COR-L47 (cell line): ENCODE results near the gene FOXR1.
"Not testable (repeated sequence)": the region's sequence is repeated elsewhere in the genome, so short reads cannot be mapped to it uniquely, and the experiment has no call there.

ENCODE experiments used
- DNase-seq: peaks from one replicate; lab custom pipeline; 2025; lab: John Stamatoyannopoulos, UW

The FOXR1 gene

DNA sequence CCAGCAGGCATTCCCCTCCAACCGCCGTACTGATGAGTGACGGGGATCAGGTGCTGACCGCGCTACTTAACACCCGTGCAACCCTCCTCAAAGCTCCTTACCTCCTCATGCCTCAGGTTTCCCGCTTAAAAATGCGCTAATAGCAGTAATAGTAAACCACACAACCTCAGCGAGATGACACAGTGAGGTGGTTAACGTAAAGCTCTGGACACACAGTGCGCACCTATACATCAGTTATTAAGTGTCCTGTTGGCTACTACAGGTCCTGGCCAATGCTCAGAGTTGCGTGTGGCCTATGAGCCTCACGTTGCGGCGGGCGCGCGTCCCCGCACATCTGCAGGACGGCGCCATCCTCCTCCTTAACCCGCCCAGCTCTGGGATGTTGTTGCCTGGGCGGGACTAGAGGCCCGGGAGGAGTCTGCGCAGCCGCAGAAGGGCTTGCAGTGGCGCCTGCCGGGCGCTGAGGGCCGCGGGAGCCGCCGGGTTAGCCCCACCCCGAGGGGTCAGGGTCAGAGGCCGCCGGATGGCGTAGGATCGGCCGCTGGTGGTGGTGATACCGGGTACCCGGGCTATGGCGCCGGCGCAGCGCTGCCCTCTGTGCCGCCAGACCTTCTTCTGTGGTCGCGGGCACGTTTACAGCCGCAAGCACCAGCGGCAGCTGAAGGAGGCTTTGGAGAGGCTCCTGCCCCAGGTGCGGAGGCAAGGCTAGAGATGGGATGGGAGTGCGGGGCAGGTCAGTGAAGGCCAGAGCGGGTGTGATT, 26.2 kb downstream of the FOXR1 start, which contains the start of gene CENATAC:
TSS of gene CENATAC (plus strand) at position 512 of the 761 bp plus-strand sequence. CDS start at position 572, 60 bp downstream.
- DNase-seq, result peak; percentile 88

DNA sequence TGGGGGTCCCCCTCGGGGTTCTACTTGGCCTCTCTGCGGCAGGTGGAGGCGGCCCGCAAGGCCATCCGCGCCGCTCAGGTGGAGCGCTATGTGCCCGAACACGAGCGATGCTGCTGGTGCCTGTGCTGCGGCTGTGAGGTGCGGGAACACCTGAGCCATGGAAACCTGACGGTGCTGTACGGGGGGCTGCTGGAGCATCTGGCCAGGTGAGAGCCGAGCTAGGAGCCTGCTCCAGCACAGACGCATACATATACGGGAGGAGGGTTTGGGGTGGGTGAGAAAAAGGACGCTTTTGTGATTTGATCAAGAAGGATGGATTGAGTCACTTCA, 26.8 kb downstream of the FOXR1 start:
- no peak for DNase-seq

DNA sequence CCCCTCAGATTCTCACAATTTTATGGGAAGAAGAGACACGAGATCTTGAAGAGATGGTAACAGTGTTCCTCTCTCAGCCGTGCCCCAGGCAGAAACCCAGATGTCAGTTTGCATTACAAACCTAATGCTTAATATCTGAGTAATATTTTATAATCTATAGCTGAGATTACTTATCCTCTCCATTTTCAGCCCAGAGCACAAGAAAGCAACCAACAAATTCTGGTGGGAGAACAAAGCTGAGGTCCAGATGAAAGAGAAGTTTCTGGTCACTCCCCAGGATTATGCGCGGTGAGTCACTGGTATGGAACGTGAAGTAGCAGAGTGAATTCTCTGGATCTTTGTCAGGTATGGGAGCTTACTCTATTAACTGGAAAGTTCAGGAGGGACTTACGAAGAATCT, 27.3 kb downstream of the FOXR1 start:
- no peak for DNase-seq

DNA sequence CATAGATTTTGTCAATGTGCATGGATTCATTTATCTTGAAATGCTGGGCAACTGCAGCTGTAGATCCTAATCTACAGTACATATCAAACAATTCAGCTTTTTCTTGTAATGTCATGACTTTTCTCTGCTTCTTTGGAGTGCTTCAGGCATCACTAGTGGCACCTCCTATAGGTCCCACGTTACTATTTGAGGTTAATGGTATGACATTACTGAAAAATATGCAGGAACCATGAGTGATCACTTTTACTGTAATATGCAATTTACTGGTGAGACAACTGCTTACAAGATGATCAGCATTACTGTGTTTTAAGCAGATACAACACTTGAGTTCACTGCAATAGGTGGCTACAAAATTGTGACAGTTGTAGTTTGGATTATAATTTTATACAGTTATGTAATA, 29.3 kb downstream of the FOXR1 start:
- DNase-seq, result no peak

DNA sequence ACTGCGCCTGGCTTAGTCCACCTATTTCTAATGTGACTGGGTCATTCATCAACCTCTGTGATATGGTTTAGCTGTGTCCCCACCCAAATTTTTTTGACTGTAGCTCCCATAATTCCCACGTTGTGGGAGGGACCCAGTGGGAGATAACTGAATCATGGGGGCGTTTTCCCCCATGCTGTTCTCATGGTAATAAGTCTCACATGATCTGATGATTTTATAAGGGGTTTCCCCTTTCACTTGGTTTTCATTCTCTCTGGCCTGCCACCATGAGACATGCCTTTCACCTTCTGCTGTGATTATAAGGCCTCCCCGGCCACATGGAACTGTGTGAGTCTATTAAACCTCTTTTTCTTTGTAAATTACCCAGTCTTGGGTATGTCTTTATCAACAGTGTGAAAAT, 35.1 kb downstream of the FOXR1 start:
- DNase-seq, result no peak

DNA sequence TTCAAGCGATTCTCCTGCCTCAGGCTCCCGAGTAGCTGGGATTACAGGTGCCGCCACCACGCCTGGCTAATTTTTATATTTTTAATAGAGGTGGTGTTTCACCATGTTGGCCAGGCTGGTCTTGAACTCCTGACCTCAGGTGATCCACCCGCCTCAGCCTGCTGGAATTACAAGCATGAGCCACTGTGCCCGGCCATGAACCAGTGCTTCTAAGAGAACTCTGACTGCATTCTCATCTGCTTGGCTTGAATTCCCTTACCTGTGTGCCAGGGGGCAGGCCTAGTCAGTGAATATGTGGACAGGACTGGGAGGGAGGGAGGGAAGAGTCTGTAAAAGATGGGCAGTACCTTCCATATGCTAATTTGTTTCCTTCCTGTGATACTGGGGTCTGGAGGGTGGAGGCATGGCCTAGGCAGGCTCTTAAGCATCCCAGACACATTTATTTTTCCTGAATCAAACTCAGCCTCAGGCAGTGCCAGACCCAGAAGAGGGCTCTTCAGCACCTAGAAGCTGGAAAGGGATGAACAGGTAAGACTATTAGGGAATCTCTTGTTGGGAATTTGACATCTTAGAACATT, 40.0 kb downstream of the FOXR1 start:
- no peak for DNase-seq

DNA sequence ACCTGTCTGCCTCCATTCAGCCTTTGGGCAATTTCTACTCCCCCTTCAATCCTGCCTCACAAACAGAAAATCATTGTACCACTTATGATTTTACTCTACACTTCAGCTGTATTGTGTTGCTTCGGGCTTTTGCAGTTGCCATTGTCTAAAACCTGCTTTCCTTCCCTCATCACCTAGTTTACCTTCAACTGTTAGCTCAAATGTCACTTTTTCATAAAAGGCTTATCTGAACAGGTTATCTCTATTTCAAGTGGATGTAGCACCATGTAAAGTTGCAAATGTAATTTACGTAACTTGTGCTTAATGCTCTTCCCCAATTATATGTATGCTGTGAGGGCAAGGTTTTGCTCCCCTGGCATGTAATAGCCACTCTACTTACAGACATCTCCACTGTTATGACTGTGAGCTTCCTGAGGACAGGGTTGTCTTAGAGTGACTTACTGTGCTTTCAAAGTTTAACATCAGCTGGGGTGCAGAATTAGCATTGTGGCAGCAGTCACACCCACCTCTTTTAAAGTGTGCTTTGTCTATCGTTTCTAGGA, 41.1 kb downstream of the FOXR1 start:
- no peak for DNase-seq

DNA sequence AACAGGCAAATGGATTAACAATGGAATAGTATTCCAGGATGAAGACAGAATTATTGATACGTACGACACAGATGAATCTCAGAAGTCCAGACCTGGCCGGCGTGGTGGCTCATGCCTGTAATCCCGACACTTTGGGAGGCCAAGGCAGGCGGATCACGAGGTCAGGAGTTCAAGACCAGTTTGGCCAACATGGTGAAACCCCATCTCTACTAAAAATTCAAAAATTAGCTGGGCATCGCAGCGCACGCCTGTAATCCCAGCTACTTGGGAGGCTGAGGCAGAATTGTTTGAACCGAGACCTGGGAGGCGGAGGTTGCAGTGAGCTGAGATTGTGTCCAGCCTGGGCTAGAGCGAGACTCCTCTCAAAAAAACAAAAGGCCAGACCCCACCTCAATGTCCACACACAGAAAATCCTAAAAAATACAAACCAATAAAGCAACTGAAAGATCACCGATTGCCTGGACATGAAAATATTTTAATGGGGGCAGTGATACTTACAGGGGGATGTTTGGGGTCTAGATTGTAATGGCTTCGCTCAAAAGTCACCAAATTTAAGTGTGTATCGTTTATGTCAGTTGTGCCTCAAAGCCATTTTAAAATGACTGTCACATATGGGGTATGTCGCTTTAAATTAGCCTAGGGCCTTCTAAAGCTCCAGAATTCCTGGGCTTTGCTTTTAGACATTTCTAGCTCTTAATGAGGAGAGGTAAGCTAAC, 42.8 kb downstream of the FOXR1 start:
- DNase-seq, result no peak

DNA sequence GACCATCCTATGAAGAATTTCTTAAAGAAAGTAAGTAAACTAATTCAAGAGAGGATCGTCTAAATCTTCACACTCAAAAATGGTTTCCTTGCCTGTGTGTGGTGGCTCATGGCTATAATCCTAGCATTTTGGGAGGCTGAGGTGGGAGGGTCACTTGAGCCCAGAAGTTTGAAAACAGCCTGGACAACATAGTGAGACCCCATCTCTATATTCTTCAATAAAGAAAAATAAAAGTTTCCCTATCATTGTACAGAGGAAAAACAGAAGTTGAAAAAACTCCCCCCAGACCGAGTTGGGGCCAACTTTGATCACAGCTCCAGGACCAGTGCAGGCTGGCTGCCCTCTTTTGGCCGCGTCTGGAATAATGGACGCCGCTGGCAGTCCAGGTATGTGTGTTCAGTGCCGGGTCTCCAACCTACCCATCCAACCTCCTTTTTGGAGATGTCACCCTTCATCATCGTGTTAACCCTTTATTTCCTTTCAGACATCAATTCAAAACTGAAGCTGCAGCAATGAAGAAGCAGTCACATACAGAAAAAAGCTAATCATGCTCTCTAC, 43.6 kb downstream of the FOXR1 start:
- no peak for DNase-seq

DNA sequence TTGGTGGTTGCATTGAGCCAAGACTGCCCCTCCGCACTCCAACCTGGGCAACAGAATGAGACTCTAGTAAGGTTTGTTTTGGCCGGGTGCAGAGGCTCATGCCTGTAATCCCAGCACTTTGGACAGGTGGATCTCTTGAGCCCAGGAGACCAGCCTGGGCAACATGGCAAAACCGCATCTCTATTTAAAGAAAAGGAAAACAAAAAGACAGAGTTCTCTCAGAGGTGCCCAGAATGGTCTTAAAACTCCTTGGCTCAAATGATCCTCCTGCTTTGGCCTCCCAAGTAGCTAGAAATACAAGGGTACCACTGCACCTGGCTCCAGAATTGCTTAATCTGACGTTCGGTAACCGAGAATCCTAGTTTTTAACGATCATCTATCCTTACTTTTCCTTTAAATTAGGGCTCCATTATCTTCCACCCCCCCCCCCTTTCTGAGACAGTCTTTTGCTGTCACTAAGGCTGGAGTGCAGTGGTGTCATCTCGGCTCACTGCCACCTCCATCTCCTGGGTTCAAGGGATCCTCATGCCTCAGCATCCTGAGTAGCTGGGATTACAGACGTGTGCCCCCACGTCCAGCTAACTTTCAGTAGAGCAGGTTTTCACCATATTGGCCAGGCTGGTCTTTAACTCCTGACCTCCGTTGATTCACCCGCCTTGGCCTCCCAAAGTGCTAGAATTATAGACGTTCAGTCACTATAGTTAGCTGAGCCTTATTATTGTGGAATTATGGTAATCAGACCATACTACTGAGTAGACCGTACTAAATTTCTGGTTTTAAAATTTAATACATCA, 44.9 kb downstream of the FOXR1 start:
- DNase-seq, result no peak

DNA sequence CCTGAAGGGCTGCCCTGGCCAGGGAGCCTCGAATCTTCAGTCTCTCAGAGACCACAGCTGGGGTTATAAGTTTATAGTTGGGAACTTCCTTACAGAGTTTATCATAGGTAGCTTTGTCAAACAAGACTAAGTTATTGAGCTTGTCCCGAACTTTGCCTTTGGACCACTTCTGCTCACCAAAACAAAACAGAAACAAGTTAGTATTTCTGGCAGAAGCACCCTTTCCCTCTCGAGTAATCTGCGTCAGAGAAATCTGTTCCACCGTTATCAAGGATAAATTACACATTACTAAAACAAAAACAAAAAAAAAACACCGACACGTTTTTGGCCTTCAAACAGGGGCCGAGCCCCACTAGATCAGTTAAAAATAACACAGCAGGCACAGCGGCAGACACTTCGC, 45.8 kb downstream of the FOXR1 start:
- DNase-seq, result not testable (repeated sequence)

DNA sequence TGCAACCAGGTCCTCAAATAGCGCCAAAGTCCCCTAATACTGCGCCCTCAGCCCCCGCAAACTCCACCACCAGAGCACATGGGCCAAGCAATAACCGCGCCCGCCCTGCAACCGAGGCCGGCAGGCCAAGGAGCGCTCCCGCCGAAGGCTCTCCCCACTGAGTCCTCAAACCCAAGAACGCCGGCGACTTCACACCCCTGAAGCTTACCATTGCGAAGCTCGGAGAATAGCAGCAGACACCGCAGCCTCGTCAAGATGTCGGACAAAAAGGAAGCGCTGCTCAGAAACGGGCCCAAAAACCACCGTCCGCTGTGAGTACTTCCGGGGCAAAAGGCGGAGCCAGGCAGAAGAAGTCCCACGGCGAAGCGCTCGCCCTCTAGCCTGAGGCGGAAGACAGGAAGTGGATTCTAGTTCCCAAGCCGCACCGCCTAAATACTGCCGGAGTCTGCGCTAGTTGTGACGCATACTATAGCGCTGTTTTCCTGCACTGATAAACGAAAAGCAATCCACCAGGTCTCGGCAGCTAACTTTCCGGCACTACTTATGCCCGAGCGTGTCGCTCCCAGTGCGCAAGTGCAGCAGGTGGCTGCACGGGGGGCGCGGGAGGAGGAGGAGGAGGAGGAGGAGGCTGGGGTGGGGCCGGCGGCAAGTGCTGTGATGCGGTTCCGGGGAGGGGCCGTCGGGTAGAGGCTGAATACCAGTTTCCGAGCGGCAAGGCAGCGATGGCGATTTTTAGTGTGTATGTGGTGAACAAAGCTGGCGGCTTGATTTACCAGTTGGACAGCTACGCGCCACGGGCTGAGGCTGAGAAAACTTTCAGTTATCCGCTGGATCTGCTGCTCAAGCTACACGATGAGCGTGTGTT, 46.7 kb downstream of the FOXR1 start, which contains the start of the genes RPS25 and TRAPPC4:
TSS of gene RPS25 (minus strand) at position 270 of the 865 bp plus-strand sequence. CDS start at position 211, 59 bp downstream.
TSS of gene TRAPPC4 (plus strand) at position 693 of the 865 bp plus-strand sequence. CDS start at position 723, 30 bp downstream.
- peak; percentile 94 for DNase-seq

DNA sequence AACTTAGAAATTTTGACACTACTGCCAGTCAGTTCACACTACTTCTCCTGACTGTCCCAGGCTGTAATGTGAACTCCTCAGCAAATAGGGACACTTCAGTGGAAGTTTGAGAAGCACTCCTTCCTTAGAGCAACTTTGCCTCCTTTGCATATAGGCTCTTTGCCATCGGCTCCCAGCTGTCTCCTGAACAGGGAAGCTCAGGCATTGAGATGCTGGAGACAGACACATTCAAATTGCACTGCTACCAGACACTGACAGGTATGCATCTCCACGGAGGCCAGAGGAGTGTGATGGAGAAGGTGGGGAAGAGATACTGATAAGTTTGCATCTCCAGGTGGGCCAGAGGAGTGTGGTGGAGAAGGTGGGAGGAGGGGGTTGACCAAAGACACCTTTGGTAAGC, 48.4 kb downstream of the FOXR1 start:
- DNase-seq, result no peak

DNA sequence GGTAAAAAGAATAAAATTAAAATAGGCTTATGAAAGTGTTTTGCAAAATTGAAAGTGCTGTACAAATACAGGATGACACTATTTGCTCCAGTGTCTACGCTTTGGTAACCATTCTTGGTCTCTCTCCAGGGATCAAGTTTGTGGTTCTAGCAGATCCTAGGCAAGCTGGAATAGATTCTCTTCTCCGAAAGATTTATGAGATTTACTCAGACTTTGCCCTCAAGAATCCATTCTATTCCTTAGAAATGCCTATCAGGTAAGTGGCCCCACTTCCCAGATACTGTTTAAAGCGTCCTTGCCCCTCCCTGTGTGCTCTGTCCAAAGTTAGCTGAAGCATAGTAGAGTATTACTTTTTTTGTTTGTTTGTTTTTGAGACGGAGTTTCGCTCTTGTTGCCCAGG, 50.1 kb downstream of the FOXR1 start:
- DNase-seq, result no peak

DNA sequence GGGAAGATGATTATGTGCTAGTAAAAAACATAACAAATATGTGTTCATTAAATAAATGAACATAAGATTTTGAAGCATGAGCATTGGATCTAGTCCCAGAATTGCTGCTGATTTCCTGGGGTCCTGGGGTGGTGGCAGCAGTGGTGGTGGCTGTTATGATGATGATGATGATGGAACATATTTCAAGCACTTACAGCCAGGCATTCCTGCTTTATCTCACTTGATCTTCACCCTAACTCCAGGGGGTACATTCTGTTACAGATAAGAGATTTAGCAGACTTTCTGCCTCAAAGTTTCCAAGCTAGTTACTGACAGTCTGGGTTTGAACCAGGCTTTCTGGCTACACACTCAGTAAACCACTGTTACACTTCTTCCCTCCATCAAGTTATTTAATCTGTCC, 52.2 kb downstream of the FOXR1 start:
- no peak for DNase-seq

DNA sequence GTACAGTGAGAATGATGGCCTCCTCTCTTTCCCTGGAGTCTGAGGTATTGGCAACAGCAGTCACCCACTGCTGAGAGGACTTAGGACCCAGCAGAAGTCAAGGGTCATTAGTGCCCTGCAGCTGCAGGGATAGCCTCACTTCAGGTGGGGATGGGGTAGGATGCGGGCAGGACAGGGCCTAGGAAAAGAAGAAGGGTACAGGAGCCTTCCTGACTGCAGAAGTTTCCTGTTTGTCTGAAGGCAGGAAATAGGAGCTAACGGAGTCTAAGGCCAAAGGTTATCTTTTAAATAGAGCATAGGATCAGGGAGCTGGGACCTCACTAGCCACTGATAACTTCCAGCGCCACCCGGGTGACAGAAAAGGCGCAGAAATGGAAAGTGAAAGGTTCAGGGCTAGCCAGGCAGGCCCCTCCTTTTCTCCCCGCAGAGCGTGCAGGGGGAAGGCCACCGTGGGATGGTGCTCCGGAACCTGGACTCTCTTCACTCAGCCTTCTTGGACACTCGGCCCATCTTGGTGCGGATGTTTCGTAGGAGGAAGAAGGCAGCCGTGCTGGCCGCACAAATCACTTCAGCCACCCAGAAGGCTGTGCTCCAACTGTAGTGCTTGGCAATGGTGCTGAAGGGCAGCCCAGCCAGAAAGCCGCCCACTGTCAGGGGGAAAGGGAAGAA, 53.0 kb downstream of the FOXR1 start:
- no peak for DNase-seq

DNA sequence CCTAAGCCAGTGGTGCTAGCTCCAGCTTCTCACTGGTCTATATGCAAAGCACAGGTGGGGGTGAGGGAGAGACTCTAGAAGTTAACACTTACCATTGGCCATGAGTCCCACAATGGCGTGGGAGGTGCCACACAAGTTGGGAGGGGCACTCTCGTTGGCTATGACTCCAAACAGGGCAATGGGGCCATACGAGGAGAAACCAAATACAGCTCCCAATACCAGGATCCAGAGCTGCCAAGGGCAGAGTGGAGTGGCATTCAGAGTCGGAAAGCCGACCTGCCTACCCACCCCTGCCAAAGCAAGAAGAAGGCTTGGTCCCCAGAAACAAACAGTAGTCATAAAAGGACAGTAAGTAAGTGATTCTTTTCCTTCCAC, 53.5 kb downstream of the FOXR1 start:
- no peak for DNase-seq

DNA sequence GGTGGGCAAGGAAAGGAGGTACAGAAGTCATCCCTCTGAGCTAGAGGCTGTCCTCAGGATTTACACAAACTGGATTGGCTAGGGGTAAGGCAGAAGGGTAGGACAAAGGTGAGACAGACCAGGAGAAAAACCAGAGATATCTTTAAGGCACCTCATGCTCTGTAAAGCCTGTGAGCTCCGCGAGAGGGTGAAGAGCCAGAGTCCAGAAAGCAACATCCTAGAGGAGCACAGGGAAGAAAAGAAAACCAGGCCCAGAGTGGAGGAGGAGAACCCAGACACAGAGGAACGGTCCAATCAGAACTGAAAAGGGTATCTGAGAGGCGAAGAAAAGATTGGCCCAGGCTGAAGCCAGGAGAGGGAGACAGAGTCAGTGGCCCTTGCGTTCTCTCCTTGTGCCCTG, 54.0 kb downstream of the FOXR1 start:
- DNase-seq, result no peak

DNA sequence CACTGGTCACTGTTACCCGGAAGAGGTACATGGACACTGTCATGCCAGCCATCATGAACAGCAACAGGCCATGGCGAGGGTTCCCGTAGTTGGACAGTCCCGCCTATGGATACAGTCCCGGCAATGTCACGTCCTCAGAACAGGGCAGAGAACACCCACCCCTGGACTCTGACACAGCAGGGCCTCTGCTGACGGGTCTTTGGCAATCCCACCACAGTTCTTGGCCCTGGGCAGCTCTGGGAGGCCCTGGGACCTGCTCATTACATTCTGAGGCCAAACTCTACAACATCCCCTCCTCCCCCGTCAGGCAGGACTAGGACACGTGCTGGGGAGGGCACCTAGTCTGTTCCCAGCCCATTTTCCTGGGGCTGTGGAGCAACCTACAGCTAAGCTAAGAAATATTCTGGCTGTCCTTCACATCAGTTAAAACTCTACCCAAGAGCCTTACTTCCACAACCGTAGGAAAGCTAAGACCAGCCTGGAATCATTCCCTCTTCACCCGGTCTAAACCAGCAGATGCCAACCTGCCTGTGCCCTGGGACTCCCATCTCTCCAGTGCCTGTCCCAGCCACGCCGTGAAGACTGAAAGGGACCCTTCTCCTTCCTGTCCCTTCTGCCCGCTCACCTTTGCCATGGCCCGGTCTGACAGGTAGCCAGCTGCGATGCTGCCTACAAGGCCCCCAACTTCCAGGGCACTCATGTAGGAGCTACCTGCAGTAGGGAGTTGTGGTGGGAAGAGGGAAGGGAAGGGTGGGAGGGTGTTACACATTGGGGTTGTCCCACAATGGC, 54.6 kb downstream of the FOXR1 start:
- DNase-seq, result no peak
